ENCODE measurements around the gene ETNPPL.

The ETNPPL gene

GRCh38 chr4:108775921-108776320 is 13.1 kb upstream of the ETNPPL start:
- Histone ChIP-seq H2AFZ (ENCODE audit: low read depth, low read length) (no peak overlapping the region), H3K4me3 (ENCODE audit: low read length) (no peak overlapping the region), H3K27me3 (ENCODE audit: low read depth, low read length) (no peaks in the 10 kb centered on the region), H3K36me3 (replicated peaks; ENCODE audit: low read depth, low read length) (no peaks in the 10 kb centered on the region), H4K20me1 (ENCODE audit: insufficient read depth, low read length) (no peaks in the 10 kb centered on the region), H3K4me2 (ENCODE audit: low read length) (no peak overlapping the region), H3K9me3 (ENCODE audit: insufficient read depth, low read length) (no peaks in the 10 kb centered on the region), H3K4me1 (ENCODE audit: low read length) (peaks cover 7% of the 10 kb centered on the region; the same call in 1 of the 2 replicates), H3K9ac (ENCODE audit: low read length) (no peak overlapping the region), H3K79me2 (ENCODE audit: low read length) (no peaks in the 10 kb centered on the region), H3K27ac (ENCODE audit: low read length) (no peak overlapping the region)
- TF ChIP-seq EZH2phosphoT487 (IDR thresholded peaks at IDR 0.05; ENCODE audit: low read depth), result no peak
- no peak for TF ChIP-seq CTCF (IDR thresholded peaks at IDR 0.05; ENCODE audit: low read depth, low read length)

GRCh38 chr4:108774809-108775530 is 12.1 kb upstream of the ETNPPL start:
- TF ChIP-seq CTCF (IDR thresholded peaks at IDR 0.05; ENCODE audit: low read depth, low read length) (no peak), EZH2phosphoT487 (IDR thresholded peaks at IDR 0.05; ENCODE audit: low read depth) (no peak)

GRCh38 chr4:108772402-108772801 is 9.5 kb upstream of the ETNPPL start:
- Histone ChIP-seq H3K9ac (ENCODE audit: low read length) (no peak overlapping the region), H3K79me2 (ENCODE audit: low read length) (no peaks in the 10 kb centered on the region), H3K4me1 (ENCODE audit: low read length) (peaks cover 2% of the 10 kb centered on the region; the same call in 1 of the 2 replicates), H4K20me1 (ENCODE audit: insufficient read depth, low read length) (no peaks in the 10 kb centered on the region), H3K4me2 (ENCODE audit: low read length) (no peak overlapping the region), H2AFZ (ENCODE audit: low read depth, low read length) (no peak overlapping the region), H3K9me3 (ENCODE audit: insufficient read depth, low read length) (no peaks in the 10 kb centered on the region), H3K36me3 (replicated peaks; ENCODE audit: low read depth, low read length) (no peaks in the 10 kb centered on the region), H3K27ac (ENCODE audit: low read length) (no peak overlapping the region), H3K27me3 (ENCODE audit: low read depth, low read length) (no peaks in the 10 kb centered on the region), H3K4me3 (ENCODE audit: low read length) (no peak overlapping the region)
- TF ChIP-seq EZH2phosphoT487 (IDR thresholded peaks at IDR 0.05; ENCODE audit: low read depth) (no peak), CTCF (IDR thresholded peaks at IDR 0.05; ENCODE audit: low read depth, low read length) (no peak)

More at GRCh38 chr4:108774809-108775530, 12.1 kb upstream of the ETNPPL start:
- H3K27ac ChIP-seq (ENCODE audit: low read length), result no peak overlapping the region
- H3K9me3 ChIP-seq (ENCODE audit: insufficient read depth, low read length), result no peaks in the 10 kb centered on the region
- H3K27me3 ChIP-seq (ENCODE audit: low read depth, low read length), result no peaks in the 10 kb centered on the region
- no peak overlapping the region for H2AFZ ChIP-seq (ENCODE audit: low read depth, low read length)
- no peaks in the 10 kb centered on the region for H3K79me2 ChIP-seq (ENCODE audit: low read length)
- H3K4me1 ChIP-seq (ENCODE audit: low read length), result peaks cover 7% of the 10 kb centered on the region; the same call in 1 of the 2 replicates
- H3K4me3 ChIP-seq (ENCODE audit: low read length), result no peak overlapping the region
- no peak overlapping the region for H3K4me2 ChIP-seq (ENCODE audit: low read length)
- H3K36me3 ChIP-seq (replicated peaks; ENCODE audit: low read depth, low read length), result no peaks in the 10 kb centered on the region
- no peak overlapping the region for H3K9ac ChIP-seq (ENCODE audit: low read length)
- no peaks in the 10 kb centered on the region for H4K20me1 ChIP-seq (ENCODE audit: insufficient read depth, low read length)

- Histone ChIP-seq H3K9me3 (ENCODE audit: insufficient read depth, low read length) (no peaks in the 10 kb centered on the region), H2AFZ (ENCODE audit: low read depth, low read length) (no peak overlapping the region), H3K4me1 (ENCODE audit: low read length) (no peaks in the 10 kb centered on the region), H3K27ac (ENCODE audit: low read length) (no peak overlapping the region), H3K4me2 (ENCODE audit: low read length) (no peak overlapping the region), H3K36me3 (replicated peaks; ENCODE audit: low read depth, low read length) (no peaks in the 10 kb centered on the region), H3K79me2 (ENCODE audit: low read length) (no peaks in the 10 kb centered on the region), H4K20me1 (ENCODE audit: insufficient read depth, low read length) (no peaks in the 10 kb centered on the region), H3K9ac (ENCODE audit: low read length) (no peak overlapping the region), H3K27me3 (ENCODE audit: low read depth, low read length) (no peaks in the 10 kb centered on the region), H3K4me3 (ENCODE audit: low read length) (no peak overlapping the region)
- TF ChIP-seq EZH2phosphoT487 (IDR thresholded peaks at IDR 0.05; ENCODE audit: low read depth) (no peak), CTCF (IDR thresholded peaks at IDR 0.05; ENCODE audit: low read depth, low read length) (no peak)
Measured at GRCh38 chr4:108766058-108766457, 3.2 kb upstream of the ETNPPL start.

Data from OCI-LY3 (cell line).